GM12801 (cell line): ENCODE data around the gene PPM1B.

Experiments
- TF ChIP-seq, protein P1 (sequence below): IDR thresholded peaks from one replicate; pipeline ENCODE4 v1.5.1; 2011; ENCODE audit warnings: control low read depth; ENCODE audit not compliant: insufficient read length; ENCODE audit errors: extremely low read depth

The PPM1B gene

DNA sequence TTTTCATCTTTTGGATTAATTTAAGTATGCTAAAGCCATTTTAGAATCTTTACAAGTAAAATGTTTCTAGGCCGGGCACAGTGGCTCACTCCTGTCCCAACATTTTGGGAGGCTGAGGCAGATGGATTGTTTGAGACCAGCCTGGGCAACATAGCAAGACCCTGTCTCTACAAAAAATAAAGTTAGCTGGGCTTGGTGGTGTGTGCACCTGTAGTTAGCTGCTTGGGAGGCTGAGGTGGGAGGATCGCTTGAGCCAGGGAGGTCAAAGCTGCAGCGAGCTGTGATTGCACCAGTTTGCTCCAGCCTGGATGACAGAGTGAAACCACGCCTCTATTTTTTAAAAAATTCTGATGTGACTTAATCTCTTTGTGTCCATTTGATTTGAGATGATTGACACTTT, 3.9 kb downstream of the PPM1B start:
- TF ChIP-seq, protein P1, sequence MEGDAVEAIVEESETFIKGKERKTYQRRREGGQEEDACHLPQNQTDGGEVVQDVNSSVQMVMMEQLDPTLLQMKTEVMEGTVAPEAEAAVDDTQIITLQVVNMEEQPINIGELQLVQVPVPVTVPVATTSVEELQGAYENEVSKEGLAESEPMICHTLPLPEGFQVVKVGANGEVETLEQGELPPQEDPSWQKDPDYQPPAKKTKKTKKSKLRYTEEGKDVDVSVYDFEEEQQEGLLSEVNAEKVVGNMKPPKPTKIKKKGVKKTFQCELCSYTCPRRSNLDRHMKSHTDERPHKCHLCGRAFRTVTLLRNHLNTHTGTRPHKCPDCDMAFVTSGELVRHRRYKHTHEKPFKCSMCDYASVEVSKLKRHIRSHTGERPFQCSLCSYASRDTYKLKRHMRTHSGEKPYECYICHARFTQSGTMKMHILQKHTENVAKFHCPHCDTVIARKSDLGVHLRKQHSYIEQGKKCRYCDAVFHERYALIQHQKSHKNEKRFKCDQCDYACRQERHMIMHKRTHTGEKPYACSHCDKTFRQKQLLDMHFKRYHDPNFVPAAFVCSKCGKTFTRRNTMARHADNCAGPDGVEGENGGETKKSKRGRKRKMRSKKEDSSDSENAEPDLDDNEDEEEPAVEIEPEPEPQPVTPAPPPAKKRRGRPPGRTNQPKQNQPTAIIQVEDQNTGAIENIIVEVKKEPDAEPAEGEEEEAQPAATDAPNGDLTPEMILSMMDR, result no peak

DNA sequence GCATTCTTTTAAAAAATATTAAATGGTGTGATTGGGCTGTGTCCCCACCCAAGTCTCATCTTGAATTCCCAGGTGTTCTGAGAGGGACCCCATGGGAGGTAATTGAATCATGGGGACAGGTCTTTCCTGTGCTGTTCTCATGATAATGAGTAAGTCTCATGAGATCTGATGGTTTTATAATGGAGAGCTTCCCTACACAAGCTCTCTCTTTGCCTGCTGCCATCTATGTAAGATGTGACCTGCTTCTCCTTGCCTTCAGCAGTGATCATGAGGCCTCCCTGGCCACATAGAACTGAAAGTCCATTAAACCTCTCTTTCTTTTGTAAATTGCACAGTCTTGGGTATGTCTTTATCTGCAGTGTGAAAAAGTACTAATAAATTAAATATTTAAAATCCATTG, 10.3 kb downstream of the PPM1B start:
- TF ChIP-seq, protein P1, result no peak

DNA sequence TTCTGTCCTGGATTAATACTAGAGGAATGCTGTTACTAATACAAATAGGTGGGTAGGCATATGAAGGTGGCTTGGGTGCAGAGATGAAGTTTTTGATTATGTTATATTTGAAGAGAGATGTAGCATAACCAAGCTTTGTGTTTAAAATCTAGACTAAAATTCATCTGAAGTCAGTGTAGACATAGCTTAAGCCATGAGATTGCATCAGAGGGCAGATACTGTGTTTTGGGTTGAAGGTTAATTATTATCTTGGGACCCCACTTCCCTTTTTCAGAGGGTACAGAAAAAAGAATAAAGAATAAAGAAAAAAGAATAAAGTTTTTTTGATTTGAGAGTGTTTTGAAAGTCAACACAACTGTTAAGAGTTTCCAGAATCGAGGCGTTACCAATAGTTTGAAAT, 13.0 kb downstream of the PPM1B start:
- TF ChIP-seq, protein P1, result no peak

DNA sequence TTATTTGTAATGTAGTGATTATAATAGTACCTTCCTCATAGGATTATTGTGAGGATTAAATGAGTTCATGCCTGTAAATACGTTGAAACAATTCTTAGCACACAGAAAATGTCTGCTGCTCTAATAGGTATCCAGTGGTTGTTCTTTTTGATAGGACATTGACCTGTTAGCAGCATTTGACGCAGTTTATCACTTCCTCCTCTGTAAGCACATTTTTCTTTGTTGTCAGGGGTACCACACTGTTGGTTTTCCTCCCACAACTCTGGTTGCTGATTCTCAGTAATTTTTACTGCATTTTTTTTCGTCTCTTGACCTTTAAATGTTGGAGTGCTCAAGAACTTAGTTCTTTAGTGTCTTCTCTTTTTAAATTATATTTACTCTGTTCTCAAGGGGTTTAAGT, 15.4 kb downstream of the PPM1B start:
- TF ChIP-seq, protein P1, result no peak

DNA sequence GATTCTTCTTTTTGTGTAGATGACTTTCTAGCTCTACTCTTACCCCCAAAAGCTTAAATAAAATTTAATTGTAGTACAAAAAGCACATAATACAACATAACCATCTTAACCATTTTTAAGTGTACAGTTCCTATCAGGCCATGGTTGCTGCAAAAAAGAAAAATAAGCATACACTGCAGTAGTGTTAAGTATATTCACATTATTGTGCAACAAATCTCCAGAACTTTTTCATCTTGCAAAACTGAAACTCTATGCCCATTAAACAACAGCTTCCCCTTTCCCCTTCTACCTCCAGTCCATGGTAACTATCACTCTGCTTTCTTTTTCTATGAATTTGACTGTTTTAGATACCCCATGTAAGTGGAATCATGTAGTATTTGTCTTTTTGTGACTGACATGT, 18.1 kb downstream of the PPM1B start:
- TF ChIP-seq, protein P1, result no peak

DNA sequence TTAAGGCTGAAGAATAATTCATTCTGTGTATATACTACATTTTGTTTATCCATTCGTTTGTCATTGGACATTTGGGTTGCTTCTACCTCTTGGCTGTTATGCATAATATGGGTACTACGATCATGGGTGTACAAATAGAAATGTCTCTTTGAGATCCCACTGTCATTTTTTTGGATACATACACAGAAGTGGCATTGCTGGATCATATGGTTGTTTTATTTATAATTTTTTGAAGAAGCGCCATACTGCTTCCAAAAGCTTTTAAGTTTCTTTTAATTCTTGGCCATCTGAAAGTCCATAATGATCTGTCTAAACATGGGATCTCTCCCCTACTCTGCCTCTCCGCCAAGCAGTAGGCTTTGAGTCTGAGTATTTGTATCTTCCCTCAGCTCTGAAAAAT, 18.6 kb downstream of the PPM1B start:
- TF ChIP-seq, protein P1, result no peak

DNA sequence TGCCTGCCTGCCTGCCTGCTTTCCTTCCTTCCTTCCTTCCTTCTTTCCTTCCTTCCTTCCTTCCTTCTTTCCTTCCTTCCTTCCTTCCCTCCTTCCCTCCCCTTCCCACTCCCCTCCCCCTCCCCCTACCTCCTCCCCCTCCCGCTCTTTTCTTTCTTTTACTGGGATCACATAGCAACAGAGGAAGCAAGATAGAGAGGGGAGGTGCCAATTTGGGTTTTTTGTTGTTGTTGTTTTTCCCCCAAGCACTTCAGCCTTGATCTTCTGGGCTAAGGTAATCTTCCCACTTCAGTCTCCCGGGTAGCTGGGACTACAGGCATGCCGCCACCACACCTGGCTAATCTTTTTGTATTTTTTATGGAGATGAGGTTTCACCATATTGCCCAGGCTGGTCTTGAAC, 20.0 kb downstream of the PPM1B start:
- TF ChIP-seq, protein P1, result no peak

DNA sequence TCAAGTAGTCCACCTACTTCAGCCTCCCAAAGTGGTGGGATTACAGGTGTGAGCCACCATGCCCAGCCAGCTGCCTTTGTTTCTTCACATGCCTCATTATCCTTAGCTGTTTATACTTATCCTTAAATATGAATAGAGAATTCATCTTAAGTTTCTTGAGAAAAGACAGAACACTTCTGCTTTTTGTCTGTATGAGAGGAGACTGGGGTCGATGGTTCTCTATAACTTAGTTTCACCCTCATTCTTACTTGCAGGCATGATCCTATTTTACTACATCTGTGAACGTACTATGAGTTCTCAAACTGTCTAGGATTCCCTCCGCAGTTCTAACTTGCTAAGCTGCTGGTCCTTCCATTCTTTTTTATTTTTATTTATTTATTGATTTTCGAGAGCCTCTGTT, 20.4 kb downstream of the PPM1B start:
- TF ChIP-seq, protein P1, result no peak
